CD14-positive monocyte (primary cell): ENCODE measurements around the gene FOXL2. TPM values are rescaled to one million over a fixed set of nuclear protein-coding genes. Genes with fewer than 3 reads are reported as not detected.

Experiments used
- DNase-seq, 3 donors: peaks; one replicate each; pipeline ENCODE4 v3.0.0-alpha.2; 2011 to 2022
- H2AFZ ChIP-seq: 2 replicates; pipeline ENCODE4 v1.6.0; 2012; ENCODE audit warnings: mild to moderate bottlenecking, low read depth, low read length, inconsistent platforms; ENCODE audit not compliant: insufficient read depth, poor library complexity, severe bottlenecking
- H3K27ac ChIP-seq, 2 donors: 1 replicate in 1 of 2; 2 replicates in 1 of 2; pipeline ENCODE4 v1.5.1; 2012 to 2013; ENCODE audit warnings: low read length in 2 of 2, control low read depth in 1 of 2, inconsistent platforms in 1 of 2, low read depth in 1 of 2, mild to moderate bottlenecking in 1 of 2
- H3K27me3 ChIP-seq, 2 donors: one replicate each; pipeline versions ENCODE4 v1.6.0 to v1.6.1; 2011 to 2013; ENCODE audit warnings: low read length in 2 of 2; ENCODE audit not compliant: control insufficient read depth in 2 of 2, insufficient read depth in 2 of 2
- H3K36me3 ChIP-seq, 2 donors: replicated peaks in 1 of 2; 1 replicate in 1 of 2; 2 replicates in 1 of 2; pipeline versions ENCODE4 v1.5.1 to v1.6.1; 2012 to 2013; ENCODE audit warnings: low read length in 2 of 2, control low read depth in 1 of 2, inconsistent platforms in 1 of 2, mild to moderate bottlenecking in 1 of 2; ENCODE audit not compliant: insufficient read depth in 2 of 2, control insufficient read depth in 1 of 2
- H3K4me1 ChIP-seq, 2 donors: 1 replicate in 1 of 2; 2 replicates in 1 of 2; pipeline versions ENCODE4 v1.5.1 to v1.6.1; 2012 to 2013; ENCODE audit warnings: low read length in 2 of 2, control low read depth in 1 of 2, inconsistent platforms in 1 of 2, mild to moderate bottlenecking in 1 of 2, moderate library complexity in 1 of 2; ENCODE audit not compliant: insufficient read depth in 2 of 2, control insufficient read depth in 1 of 2
- H3K4me2 ChIP-seq: replicated peaks from 2 replicates; pipeline ENCODE3; 2012; ENCODE audit warnings: low read length, moderate library complexity, mild to moderate bottlenecking; ENCODE audit not compliant: poor library complexity, severe bottlenecking; ENCODE audit errors: extremely low read depth
- H3K4me3 ChIP-seq, 3 experiments: fragments of 200-600 bp in 1 of 3; sonication (generic) in 1 of 3; replicated peaks in 1 of 3; 1 replicate in 2 of 3; 2 replicates in 1 of 3; pipeline ENCODE4 v1.5.1; 2011 to 2013; ENCODE audit warnings: low read length in 3 of 3, mild to moderate bottlenecking in 3 of 3, control low read depth in 2 of 3, low read depth in 2 of 3, inconsistent platforms in 1 of 3, moderate library complexity in 1 of 3
- H3K79me2 ChIP-seq: 2 replicates; pipeline ENCODE4 v1.6.0; 2012; ENCODE audit warnings: mild to moderate bottlenecking, control low read depth, inconsistent platforms, low read length, moderate library complexity; ENCODE audit not compliant: insufficient read depth
- H3K9ac ChIP-seq: 2 replicates; pipeline ENCODE4 v1.6.0; 2017; ENCODE audit warnings: low read length, mild to moderate bottlenecking; ENCODE audit not compliant: insufficient read depth, poor library complexity, severe bottlenecking
- H3K9me3 ChIP-seq, 2 donors: replicated peaks in 1 of 2; 1 replicate in 1 of 2; 2 replicates in 1 of 2; pipeline versions ENCODE4 v1.5.1 to v1.6.1; 2012 to 2013; ENCODE audit warnings: low read length in 2 of 2, control low read depth in 1 of 2; ENCODE audit not compliant: control insufficient read depth in 1 of 2, insufficient read depth in 1 of 2
- H4K20me1 ChIP-seq: 2 replicates; pipeline ENCODE4 v1.6.0; 2012; ENCODE audit warnings: mild to moderate bottlenecking, low read length, control low read depth, moderate library complexity; ENCODE audit not compliant: insufficient read depth
- H3K27ac Mint-ChIP-seq, 7 donors: one replicate each; pipeline ENCODE4 v1.8.0; 2020; ENCODE audit warnings: mild to moderate bottlenecking in 7 of 7, mixed read lengths in 7 of 7, moderate library complexity in 6 of 7, inconsistent platforms in 2 of 7
- H3K27me3 Mint-ChIP-seq, 3 donors: one replicate each; pipeline ENCODE4 v1.8.0; 2021 to 2022; ENCODE audit warnings: low read depth in 3 of 3, mild to moderate bottlenecking in 3 of 3, mixed read lengths in 3 of 3, moderate library complexity in 3 of 3, inconsistent platforms in 1 of 3
- H3K36me3 Mint-ChIP-seq, 2 donors: one replicate each; pipeline ENCODE4 v1.8.0; 2020; ENCODE audit warnings: mixed read lengths in 2 of 2, inconsistent platforms in 1 of 2, mild to moderate bottlenecking in 1 of 2
- H3K4me1 Mint-ChIP-seq: one replicate; pipeline ENCODE4 v1.8.0; 2020; ENCODE audit warnings: mild to moderate bottlenecking, mixed read lengths
- H3K4me3 Mint-ChIP-seq, 2 donors: one replicate each; pipeline ENCODE4 v1.8.0; 2020; ENCODE audit warnings: mild to moderate bottlenecking in 2 of 2, mixed read lengths in 2 of 2, moderate library complexity in 1 of 2
- H3K9me3 Mint-ChIP-seq, 7 donors: one replicate each; pipeline ENCODE4 v1.8.0; 2020 to 2022; ENCODE audit warnings: mixed read lengths in 7 of 7, mild to moderate bottlenecking in 6 of 7, moderate library complexity in 6 of 7, inconsistent platforms in 2 of 7
- WGBS: methylation state at CpG from one replicate; pipeline ENCODE4 v1.1.5; 2013; ENCODE audit warnings: missing lambda C conversion rate; ENCODE audit not compliant: insufficient coverage; 5-methylcytosine and 5-hydroxymethylcytosine counted together
- intact Hi-C, 2 donors: fragments of 100-400 bp; cut with micrococcal nuclease; formaldehyde crosslinking; loops; one replicate each; pipeline versions ENCODE4 v1.15.0 to v1.15.1; 2023
- polyA plus RNA-seq, 3 donors: library from polyadenylated mRNA; depleted of rRNA in 1 of 3; unstranded in 2 of 3; stranded (reverse) in 1 of 3; fragments of 300-500 nt in 2 of 3; fragments of >200 nt in 1 of 3; fragmentation: Illumina TruSeq in 2 of 3; gene quantifications; 1 replicate in 2 of 3; 2 replicates in 1 of 3; pipeline ENCODE4 v1.2.3, GENCODE V29; 2012 to 2021
- TF ChIP-seq, protein P1 (sequence below): fragments of 200-600 bp; IDR thresholded peaks from one replicate; pipeline ENCODE4 v1.8.0; 2022; ENCODE audit warnings: antibody characterized with exemption, mild to moderate bottlenecking

FOXL2 gene
- polyA plus RNA-seq, 3 donors: not detected

DNA sequence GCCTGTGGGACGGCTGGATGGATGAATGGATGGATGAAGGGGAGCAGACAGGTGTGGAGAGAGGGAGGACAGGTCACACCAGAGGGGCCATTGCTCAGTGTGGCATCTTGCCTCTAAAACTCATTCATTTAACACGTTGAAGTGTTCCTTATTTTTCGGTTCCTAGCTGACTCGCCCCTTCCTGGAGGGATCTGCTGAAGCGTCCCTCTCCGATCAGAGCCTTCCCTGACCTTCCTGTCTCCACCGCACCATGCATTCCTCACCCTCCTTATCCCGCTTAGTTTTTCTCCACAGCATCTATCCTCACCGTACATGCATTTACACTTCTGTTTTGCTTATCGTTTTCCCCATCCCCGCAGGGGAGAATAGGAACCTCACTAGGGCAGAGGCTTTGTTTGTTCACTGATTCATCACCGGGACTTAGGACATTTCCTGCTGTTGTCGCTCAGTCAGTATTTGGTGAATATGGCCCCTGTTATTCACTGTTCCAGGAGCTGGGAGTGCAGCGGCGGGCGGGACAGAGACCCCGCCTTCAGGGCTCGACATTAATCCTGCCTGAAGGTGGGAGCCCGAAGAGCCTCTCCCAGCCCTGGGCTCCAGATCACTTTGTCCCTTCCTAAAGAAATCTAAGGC lies 32.0 kb downstream of the FOXL2 start:
- peaks cover 3 to 7% (median 6%) of the 10 kb centered on the region in 3 donors for H3K27me3 Mint-ChIP-seq
- peaks cover 11% of the 10 kb centered on the region for H3K4me1 Mint-ChIP-seq

DNA sequence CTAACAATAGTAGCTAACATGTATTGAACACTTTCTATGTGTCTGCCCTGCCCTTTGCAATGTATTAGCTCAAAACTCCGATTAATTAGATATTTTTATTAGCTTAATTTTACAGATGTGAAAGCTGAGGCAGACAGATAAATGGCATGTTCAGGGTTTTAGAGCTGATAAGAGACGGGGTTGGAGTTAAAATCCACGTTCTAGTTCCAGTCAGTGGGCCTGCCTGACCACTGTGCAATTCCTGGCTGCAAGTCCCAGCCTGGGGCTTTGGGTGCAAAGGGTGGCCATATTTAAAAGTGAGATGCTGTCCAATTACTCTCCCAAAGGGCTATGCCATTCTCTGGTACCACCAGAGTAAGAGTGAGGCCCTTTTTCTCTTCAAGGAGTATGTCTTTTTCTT lies 33.2 kb downstream of the FOXL2 start:
- H4K20me1 ChIP-seq: no peaks in the 10 kb centered on the region
- Mint-ChIP-seq H3K9me3 (no peaks in the 10 kb centered on the region), H3K4me1 (peaks cover 23% of the 10 kb centered on the region), H3K27ac (no peak overlapping the region), H3K36me3 (no peaks in the 10 kb centered on the region), H3K4me3 (no peak overlapping the region), H3K27me3 (peaks cover 3 to 7% (median 6%) of the 10 kb centered on the region in 3 donors)
- TF ChIP-seq, protein P1, sequence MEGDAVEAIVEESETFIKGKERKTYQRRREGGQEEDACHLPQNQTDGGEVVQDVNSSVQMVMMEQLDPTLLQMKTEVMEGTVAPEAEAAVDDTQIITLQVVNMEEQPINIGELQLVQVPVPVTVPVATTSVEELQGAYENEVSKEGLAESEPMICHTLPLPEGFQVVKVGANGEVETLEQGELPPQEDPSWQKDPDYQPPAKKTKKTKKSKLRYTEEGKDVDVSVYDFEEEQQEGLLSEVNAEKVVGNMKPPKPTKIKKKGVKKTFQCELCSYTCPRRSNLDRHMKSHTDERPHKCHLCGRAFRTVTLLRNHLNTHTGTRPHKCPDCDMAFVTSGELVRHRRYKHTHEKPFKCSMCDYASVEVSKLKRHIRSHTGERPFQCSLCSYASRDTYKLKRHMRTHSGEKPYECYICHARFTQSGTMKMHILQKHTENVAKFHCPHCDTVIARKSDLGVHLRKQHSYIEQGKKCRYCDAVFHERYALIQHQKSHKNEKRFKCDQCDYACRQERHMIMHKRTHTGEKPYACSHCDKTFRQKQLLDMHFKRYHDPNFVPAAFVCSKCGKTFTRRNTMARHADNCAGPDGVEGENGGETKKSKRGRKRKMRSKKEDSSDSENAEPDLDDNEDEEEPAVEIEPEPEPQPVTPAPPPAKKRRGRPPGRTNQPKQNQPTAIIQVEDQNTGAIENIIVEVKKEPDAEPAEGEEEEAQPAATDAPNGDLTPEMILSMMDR: no peak
- no peaks in the 10 kb centered on the region for H3K27me3 ChIP-seq
- intact Hi-C loops: loop anchor here in 1 of 2 donors (2.0 kb wide), 2 partner anchors 25 to 79 kb away; partner anchors contain the start of gene PIK3CB
- WGBS: 100% methylated on average over 2 of the region's 3 CpGs
- no peak for DNase-seq
- H3K4me3 ChIP-seq: no peak overlapping the region
- no peaks in the 10 kb centered on the region for H3K36me3 ChIP-seq
- no peaks in the 10 kb centered on the region for H3K79me2 ChIP-seq
- H2AFZ ChIP-seq: no peak overlapping the region
- H3K9ac ChIP-seq: no peak overlapping the region
- H3K4me1 ChIP-seq: peaks cover 25 to 31% of the 10 kb centered on the region in 2 donors
- no peak overlapping the region for H3K27ac ChIP-seq
- H3K4me2 ChIP-seq: no peak overlapping the region
- H3K9me3 ChIP-seq: no peaks in the 10 kb centered on the region

More for the DNA sequence above, 32.0 kb downstream of the FOXL2 start:
- peak overlapping the region; percentile 97 for H2AFZ ChIP-seq
- intact Hi-C loops: loop anchor here (2.0 to 5.0 kb wide), 6 partner anchors 26 to 323 kb away; partner anchors contain the start of genes PIK3CB (in 2 of the 2) and CEP70 (in 1 of the 2)
- no peaks in the 10 kb centered on the region for H3K79me2 ChIP-seq
- peak; percentile 68 to 87 (median 85) for DNase-seq
- H3K27me3 ChIP-seq: no peaks in the 10 kb centered on the region
- Mint-ChIP-seq H3K9me3 (no peaks in the 10 kb centered on the region), H3K4me3 (peak overlapping the region; percentile 85 to 92), H3K36me3 (no peaks in the 10 kb centered on the region), H3K27ac (peak overlapping the region; percentile 77 to 96 (median 91))
- H3K9me3 ChIP-seq: no peaks in the 10 kb centered on the region
- H3K4me1 ChIP-seq: peaks cover 13 to 18% of the 10 kb centered on the region in 2 donors
- H3K27ac ChIP-seq: peak overlapping the region; percentile 69 to 92
- TF ChIP-seq, protein P1: no peak
- 2% methylated on average over 18 of the region's 19 CpGs for WGBS
- H3K36me3 ChIP-seq: no peaks in the 10 kb centered on the region
- H3K4me2 ChIP-seq: peak overlapping the region; percentile 88
- H3K4me3 ChIP-seq: peak overlapping the region; percentile 62 to 100 (median 79)
- peak overlapping the region; percentile 91 for H3K9ac ChIP-seq
- no peaks in the 10 kb centered on the region for H4K20me1 ChIP-seq
